Astrocyte (in vitro differentiated cells and primary cell): ENCODE measurements around the gene NUP160.

Experiments used
- EZH2 ChIP-seq: IDR thresholded peaks from 2 replicates; pipeline ENCODE4 v1.6.1; 2012; ENCODE audit warnings: mild to moderate bottlenecking, low read length, inconsistent platforms; ENCODE audit not compliant: insufficient read depth
- TF ChIP-seq, protein P1 (sequence below): IDR thresholded peaks from 2 replicates; pipeline ENCODE4 v1.5.1; 2011; ENCODE audit warnings: low read depth, mild to moderate bottlenecking, inconsistent platforms, low read length, moderate library complexity; ENCODE audit not compliant: insufficient read depth

DNA sequence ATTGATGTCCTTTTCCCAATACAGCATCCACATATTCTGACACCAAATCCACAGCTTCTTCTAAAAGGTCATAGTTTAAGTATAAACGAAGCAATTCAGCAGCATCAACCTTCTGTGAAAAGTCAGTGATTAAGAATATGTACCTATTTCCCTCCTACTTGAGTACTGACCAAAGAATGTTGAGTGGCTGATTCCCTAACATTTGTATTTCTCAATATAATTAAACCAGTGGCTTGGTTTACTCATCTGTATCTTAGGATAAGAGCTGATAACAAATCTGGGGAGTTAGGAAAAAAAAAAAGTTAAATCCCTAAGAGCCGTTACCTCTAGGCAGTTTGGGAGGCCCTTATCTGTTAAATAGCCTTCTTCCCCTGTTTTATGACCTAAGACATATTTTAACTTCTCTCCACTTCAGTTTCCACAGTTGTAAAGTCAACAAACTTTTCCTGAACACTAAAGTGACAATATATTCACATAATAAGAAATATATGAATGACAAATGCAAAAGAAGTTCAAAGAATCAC is 65.0 kb downstream of the NUP160 start:
- TF ChIP-seq, protein P1, sequence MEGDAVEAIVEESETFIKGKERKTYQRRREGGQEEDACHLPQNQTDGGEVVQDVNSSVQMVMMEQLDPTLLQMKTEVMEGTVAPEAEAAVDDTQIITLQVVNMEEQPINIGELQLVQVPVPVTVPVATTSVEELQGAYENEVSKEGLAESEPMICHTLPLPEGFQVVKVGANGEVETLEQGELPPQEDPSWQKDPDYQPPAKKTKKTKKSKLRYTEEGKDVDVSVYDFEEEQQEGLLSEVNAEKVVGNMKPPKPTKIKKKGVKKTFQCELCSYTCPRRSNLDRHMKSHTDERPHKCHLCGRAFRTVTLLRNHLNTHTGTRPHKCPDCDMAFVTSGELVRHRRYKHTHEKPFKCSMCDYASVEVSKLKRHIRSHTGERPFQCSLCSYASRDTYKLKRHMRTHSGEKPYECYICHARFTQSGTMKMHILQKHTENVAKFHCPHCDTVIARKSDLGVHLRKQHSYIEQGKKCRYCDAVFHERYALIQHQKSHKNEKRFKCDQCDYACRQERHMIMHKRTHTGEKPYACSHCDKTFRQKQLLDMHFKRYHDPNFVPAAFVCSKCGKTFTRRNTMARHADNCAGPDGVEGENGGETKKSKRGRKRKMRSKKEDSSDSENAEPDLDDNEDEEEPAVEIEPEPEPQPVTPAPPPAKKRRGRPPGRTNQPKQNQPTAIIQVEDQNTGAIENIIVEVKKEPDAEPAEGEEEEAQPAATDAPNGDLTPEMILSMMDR, result no peak
- no peak for TF ChIP-seq EZH2
